Measurements from ENCODE around the gene PLCZ1. TPM values are rescaled to one million over a fixed set of nuclear protein-coding genes. Genes with fewer than 3 reads are reported as not detected.
"Not testable (repeated sequence)": the region's sequence is repeated elsewhere in the genome, so short reads cannot be mapped to it uniquely, and the experiment has no call there.

PLCZ1 gene
- total RNA-seq, 1 donor from 2014 or later, result not detected

DNA sequence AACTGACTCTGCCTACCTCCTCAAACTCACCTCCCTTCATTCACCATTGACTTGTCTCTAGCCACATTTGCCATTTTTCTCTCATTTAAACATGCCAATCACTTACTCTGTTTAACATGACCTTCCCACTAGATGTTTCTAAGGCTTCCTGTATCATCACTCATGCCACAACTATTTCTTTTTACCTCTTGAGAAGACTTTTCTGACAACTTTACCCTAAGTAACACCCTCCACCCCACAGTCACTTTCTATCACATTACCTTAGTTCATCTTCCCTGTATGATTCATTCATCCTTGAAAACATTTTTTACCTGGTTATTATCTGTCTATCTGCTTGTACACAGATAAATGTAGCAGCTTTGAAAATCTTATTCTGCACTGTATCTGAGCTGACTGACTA lies 19.4 kb downstream of the PLCZ1 start:
- intact Hi-C loops (cut with DNase I), result no loop called here
- no peak for DNase-seq
- ATAC-seq (ENCODE audit: poor library complexity), result no peak

DNA sequence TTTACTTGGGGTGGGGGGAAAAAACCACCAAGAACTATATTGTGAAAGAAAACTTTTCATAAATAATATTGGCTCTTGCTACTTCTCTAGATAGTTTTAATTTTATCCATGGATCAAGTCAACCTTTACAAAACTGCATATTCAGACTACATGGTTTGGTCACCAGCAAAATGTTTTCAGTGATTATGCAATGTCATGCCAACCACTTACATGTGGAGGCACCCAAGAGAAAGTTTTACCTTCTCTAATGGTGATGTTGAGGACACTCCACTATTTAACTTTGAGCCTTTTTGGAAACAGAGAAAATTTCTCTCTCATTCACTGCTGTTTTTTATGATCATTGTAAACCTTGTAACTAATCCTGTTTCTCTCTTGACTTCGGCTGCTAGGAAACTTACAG lies 21.6 kb downstream of the PLCZ1 start:
- intact Hi-C loops (cut with DNase I), result no loop called here
- DNase-seq, result no peak
- no peak for ATAC-seq (ENCODE audit: poor library complexity)

DNA sequence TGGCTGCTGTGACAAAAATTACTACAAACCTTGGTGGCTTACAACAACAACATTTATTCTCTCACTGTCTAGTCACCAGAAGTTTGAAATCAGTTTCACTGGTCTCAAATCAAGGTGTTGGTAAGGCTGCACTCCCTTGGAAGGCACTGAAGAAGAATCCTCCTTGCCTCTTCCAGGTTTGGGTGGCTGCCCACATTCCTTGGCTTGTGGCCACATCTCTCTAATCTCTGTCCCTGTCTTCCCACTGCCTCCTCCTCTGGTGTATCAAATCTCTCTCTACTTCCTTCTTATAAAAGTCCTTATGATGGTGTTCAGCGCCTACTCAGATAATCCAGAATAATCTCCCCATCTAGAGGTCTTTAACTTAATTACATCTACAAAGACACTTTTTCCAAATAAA lies 31.0 kb downstream of the PLCZ1 start:
- no peak for DNase-seq
- no peak for ATAC-seq (ENCODE audit: poor library complexity)
- intact Hi-C loops (cut with DNase I), result no loop called here

DNA sequence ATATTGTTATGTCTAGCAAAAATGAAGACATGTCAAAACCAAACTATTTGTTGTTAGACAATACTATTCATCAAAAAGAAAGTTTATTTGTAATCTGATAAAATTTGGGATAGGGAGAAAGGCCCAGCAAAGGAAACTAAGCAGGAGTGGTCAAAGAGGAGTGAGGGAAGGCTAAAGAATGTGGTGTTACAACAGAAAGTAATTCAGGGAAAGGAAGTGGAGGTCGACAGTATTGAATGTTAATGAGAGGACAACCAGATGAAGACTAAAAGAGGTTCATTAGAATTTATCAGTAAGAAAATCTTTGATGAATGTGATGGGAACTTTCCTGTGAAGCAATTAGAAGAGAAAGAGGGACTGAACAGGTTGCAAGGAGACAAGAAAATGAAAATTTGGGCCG lies 33.9 kb downstream of the PLCZ1 start:
- DNase-seq, result no peak
- ATAC-seq (ENCODE audit: poor library complexity), result no peak
- intact Hi-C loops (cut with DNase I), result no loop called here

DNA sequence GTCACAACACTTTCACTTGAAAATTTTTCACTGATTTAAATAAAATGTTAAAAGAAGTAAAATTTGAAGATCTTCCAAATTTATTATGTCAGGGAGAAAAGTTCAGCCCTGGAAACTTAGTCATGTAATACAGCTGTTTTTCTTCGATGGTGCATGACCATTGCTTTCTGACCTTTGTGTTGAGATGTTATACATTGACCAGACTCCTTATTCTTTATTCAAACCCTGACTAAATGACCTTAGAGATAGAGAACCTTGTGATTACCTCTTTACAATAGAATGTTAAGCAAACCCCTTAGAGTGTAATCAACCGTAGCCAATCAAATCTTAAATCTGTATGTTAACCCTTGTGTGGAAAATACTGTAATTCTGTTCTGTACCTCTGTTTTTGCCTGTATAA lies 34.5 kb downstream of the PLCZ1 start:
- intact Hi-C loops (cut with DNase I), result no loop called here
- no peak for ATAC-seq (ENCODE audit: poor library complexity)
- DNase-seq, result no peak

DNA sequence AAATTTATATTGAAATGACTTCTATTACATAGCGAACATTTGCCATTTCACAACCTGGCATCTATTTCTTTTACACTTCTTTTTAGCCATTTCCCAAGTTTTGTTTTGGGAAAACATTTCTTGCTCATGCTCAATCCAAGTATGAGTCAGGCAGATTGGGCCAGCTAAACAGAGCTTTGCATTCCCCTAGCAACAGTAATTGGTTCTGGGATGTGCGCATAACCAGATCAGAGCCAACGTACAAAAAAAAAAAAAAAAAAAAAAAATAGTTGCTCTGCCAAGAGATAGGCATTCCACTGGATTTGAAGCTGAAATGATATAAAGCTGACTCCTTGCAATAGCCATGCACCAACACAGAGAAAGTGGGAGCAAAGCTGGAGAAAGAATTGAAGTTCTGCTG lies 37.5 kb downstream of the PLCZ1 start:
- no peak for DNase-seq
- intact Hi-C loops (cut with DNase I), result no loop called here
- peak; percentile 91 for ATAC-seq (ENCODE audit: poor library complexity)

DNA sequence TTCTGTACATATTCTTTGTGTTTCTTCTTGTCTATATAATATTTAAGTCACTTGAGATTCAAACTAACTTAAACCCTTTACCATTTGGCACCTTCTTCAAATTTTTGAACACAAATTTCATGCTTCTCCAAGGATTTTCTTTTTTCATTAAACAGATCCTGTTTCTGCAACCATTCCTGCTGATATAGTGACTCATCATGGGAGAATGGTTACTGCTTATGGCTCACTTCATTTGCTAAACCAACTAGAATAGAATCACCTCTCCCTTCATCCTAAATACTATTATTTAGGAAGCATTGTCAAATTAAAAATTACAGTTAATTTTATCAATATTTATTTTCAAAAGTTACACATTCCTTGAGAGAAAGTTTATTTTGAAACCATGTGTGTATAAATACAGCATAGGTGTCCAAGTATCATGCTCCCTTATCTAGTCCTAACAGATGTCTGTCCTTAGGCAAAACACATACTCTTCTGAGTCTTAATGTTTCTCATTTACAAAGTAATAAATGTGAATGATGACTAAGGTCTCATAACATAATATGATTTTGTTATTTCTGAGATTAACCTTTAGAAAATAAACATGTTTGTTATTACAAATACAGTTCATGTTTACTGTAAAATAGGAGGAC lies 40.7 kb downstream of the PLCZ1 start:
- ATAC-seq (ENCODE audit: poor library complexity), result no peak
- intact Hi-C loops (cut with DNase I), result no loop called here
- DNase-seq, result no peak

DNA sequence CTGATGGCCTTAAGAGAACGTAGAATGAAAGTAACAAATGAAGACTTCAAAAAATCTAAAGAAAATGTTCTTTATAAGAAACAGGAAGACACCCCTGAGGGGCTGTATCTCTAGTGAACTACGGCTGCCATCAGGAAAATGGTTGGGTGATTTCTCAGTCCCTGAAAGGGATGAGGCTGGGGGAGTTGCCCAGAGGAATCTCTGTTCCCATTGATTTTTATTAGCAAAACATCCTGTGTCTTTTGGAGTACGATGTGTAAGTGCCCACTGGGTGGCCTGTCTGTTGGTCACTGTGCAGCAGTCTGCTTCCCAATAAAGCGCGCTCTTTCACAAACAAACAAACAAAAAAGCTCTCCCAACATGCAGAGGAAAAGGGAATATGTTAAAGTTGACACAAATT lies 43.8 kb downstream of the PLCZ1 start:
- DNase-seq; ATAC-seq (ENCODE audit: poor library complexity); intact Hi-C loops (cut with DNase I): not testable (repeated sequence)

DNA sequence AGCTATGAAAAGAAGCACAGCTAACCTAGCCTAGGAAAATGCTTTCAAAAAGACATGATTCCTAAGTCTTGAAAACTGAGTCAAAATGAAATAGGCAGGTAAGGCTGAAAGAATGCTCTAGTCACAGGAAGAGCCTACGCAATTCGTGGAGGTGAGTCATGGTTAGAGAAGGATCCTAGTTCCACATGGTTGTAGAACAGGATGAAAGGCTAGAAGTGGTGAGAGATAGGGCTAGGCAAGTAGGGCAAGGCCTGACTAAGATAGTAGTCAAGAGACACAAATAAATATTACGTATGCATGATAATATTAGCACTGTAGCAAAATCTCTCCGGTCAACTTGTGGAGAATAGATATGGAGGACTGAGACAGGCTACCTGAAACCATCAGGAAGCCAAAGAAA lies 47.2 kb downstream of the PLCZ1 start:
- ATAC-seq (ENCODE audit: poor library complexity) (peak; percentile 80), DNase-seq (no peak)
- intact Hi-C loops (cut with DNase I), result no loop called here

DNA sequence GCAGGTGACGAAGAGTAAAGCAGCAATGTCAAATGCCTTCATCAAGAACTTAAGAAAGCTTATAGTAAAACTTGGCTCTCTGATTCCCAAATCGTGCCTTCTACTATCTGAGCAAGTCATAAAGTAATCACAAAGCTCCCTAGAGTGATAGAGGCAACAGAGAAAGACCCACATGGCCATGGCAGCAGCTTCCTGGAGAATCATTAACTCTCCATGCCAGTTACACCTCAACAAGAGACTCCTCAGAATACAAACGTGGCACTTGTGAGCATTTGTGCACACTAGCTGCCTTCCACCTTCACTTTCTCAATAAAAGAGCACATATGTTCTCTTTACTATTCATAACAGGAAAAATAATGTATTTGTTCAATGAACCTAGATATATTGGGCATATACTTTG lies 48.0 kb downstream of the PLCZ1 start:
- no peak for DNase-seq
- no peak for ATAC-seq (ENCODE audit: poor library complexity)
- intact Hi-C loops (cut with DNase I), result no loop called here

DNA sequence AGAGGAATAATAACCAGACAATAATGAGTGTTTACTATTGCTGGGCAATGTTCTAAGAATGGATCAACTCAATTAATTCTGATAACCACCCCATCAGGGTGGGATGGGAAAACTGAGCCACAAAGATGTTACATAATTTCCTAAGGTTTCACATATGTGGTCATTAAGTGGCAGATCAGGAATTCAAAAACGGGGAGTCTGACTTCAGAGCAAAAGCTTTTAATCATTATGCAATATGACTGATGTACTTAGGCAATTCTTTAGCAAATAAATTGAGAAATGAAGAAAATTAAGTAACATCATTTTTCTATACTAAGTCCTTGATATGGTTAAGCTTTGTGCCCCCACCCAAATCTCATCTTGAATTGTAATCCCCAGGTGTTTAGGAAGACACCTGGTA lies 53.4 kb downstream of the PLCZ1 start:
- DNase-seq (no peak), ATAC-seq (ENCODE audit: poor library complexity) (no peak)
- intact Hi-C loops (cut with DNase I), result no loop called here

DNA sequence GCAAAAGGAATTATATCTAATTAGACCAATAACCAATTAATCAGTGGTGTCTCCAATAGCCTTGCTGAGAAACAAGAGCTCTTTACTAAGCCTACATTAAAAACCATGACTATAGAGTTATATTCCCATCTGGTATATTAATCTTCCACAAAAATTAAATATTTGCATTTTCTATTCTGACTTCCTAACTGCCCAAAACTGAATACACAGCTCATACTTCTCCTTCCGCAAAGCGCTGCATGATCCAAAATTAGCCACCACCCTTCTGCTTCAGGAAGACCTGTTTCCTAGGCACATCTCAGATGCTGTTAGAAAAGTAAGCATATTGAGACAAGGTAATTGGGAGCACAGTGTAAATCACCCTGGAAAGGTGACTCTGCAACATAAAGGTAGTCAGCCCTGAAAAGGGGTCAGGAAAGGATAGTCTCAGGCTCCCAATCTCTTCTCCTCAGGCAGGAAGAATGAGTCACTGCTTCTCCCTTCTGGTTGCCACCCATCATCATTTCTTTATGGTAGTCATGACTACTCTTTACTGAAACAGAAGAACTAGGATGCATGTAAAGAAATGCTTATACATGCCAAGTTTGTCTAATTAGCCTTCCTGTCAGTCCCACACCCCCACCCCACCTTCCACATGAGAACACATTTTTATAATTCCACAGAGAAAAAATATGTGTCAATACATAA lies 54.3 kb downstream of the PLCZ1 start:
- intact Hi-C loops (cut with DNase I), result no loop called here
- DNase-seq, result no peak
- no peak for ATAC-seq (ENCODE audit: poor library complexity)

DNA sequence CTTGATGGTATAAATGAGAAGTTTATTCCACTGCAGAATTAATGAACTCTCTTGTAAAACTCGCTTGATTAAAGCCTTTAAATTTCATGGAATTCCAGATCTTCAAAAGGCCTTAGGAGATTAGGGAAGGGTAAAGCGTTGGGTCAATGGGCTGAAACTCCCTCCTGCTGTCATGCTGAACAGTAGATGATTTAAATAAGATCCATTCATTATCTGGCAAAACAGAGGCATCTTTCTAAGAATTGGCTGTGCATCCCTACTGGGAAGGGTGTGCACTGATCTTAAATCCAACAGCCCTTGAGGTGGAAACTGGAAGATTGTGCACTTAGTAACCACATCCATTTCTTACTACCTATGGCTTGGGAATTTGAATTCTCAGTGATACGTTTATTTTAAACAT lies 56.0 kb downstream of the PLCZ1 start:
- intact Hi-C loops (cut with DNase I), result no loop called here
- DNase-seq, result no peak
- ATAC-seq (ENCODE audit: poor library complexity), result no peak

DNA sequence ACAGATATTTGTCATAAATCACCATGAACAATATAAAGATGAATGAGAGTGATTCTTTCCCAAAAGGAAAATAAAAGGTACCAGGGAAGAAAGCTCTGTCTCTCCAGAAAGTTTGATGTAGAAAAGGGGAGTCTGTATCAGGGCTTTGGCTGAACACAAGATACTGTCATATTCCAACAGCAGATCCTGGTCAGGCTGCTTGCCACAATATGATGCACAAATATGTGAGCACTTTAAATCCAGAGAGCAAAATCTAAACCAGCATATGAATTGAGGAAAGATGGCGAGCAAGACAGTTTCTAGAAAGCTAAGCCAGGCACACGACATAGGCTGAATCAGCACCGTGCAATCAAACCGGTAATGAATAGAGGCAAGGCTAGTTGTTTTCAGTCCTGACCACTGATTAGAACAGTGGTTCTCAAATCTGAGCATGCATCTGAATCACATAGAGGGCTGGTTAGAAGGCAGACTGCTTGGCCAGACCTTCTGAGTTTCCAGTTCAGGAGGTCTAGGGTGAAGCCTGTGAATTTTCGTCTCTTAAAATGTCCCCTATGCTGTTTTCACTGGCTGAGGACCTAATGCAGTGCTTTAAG lies 60.7 kb downstream of the PLCZ1 start:
- DNase-seq (no peak), ATAC-seq (ENCODE audit: poor library complexity) (no peak)
- intact Hi-C loops (cut with DNase I), result no loop called here

DNA sequence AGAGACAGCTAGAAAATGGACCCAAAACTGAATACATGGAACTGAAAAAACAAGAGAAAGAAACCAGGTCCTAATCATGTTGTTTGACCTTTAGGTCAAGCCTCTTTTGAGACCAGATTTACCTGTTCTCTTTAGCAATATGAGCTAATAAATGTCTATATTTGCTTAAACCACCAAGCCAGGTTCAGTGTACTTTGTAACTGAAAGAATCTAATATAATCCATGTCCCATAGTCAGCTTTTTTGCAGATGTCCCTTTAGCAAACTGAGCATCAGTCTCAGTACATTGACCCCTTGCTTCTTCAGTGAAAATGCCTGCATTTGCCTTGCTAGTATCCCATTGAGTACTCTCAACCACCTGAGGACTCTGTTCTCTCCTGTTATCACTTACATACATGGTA lies 61.7 kb downstream of the PLCZ1 start:
- intact Hi-C loops (cut with DNase I), result no loop called here
- no peak for DNase-seq

DNA sequence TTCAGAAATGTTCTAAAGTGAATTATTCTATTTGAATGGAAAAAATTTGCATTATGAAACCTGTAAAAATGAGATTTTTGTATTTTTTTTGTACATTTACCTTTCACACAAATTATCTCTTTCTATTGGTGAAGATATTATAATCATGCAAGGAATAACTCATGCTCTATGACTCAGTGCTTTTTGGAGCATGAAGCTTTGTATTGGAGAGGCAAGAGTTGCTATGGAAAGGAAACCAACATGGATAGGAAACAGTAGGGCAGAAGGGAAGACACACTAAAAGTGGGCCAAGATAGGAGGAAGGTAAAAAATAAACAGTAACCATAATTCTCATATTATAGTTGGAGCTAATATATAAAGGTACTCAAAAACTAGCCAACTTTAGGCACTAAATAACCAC lies 79.0 kb downstream of the PLCZ1 start:
- intact Hi-C loops (cut with DNase I), result no loop called here
- ATAC-seq (ENCODE audit: poor library complexity) (no peak), DNase-seq (no peak)

More for the DNA sequence above, 61.7 kb downstream of the PLCZ1 start:
- ATAC-seq (ENCODE audit: poor library complexity), result no peak

DNA sequence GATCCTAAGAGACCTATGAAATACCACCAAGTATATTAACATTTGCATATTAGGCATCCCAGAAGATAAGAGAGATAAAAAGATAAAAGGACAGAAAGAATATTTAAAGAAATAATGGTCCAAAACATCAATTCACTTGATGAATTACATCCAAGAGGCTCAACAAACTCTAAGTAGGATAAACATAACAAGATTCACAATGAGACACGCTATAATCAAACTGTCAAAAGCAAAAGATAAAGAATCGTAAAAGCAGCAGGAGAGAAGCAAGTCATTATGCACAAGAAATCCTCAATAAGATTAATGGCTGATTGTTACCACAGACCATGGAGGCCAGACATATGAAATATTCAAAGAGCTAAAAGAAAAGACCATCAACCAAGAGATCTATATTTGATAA lies 79.6 kb downstream of the PLCZ1 start:
- DNase-seq (no peak), ATAC-seq (ENCODE audit: poor library complexity) (no peak)
- intact Hi-C loops (cut with DNase I), result no loop called here

DNA sequence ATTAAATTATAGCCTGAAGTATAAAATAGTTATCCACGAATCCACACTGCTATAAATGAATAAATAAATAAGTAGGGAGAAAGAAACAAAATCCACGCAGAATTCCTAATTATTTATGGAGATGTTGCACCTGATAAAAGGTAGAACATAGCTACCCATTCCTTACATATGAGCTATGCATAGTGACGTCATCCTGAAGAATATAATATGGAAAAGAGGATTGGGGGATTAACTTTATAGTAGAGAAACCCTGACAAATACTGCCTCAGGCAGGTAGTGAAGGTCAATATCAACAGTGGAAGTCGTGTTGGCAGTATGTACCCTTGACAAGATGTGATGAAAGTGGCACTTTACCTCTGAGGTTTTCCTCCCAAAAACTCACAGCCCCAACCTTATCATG lies 82.5 kb downstream of the PLCZ1 start:
- no peak for ATAC-seq (ENCODE audit: poor library complexity)
- intact Hi-C loops (cut with DNase I), result no loop called here
- no peak for DNase-seq

DNA sequence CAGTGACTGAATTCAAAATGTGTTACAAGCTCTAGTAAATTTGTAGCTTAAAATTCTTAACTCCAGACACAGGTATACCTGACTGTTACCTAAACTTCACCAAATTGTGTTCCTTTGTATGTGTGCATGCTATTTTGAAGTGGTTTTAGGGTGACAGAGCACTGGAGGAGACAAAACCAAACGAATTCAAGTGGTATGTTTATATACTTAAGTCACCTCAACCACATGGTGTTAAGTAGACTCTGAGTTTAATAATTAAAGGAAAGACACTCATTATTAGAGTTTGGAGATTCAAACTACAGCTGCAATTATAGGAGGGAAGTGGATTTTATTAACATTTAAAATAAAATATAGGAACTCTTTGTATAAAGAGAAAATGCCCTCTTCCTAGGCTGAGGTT lies 84.3 kb downstream of the PLCZ1 start:
- intact Hi-C loops (cut with DNase I), result no loop called here
- DNase-seq (no peak), ATAC-seq (ENCODE audit: poor library complexity) (no peak)

DNA sequence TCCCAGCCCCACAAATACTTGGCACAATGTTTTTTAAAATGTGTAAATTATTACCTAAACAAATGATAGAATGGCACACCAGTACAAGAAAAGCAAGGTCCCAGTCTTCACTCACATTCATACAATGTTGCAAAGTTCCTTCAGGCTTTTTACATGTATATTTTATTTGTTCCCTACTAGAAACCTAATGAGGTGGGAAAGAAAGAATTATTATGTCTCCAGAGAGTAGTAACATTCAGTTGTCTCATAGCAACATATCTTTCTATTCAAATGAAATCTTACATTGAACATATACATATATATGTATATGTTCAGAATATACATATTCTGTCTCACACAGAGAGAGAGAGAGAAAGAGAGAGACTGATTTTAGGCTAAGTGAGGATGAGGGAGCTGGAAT lies 85.2 kb downstream of the PLCZ1 start:
- DNase-seq (no peak), ATAC-seq (ENCODE audit: poor library complexity) (no peak)
- intact Hi-C loops (cut with DNase I), result no loop called here

DNA sequence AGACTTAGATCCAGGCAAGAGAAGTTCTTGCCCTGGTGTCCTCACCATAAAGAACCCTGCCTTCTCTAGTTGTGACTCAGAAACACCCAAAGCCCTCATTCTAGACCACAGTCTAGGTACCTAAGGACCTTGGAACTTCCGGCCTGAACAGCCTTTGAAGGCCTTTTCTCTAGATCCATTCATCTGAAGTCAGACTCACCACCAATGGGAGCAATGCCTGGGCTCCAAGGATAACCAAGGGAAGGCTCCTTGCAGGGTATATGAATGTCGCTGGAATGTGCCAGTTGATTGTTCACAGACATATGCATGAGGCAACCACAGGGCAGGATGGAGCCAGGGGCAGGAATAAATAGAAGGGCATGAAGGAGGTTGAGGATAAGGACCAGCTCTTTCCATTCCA lies 86.3 kb downstream of the PLCZ1 start:
- intact Hi-C loops (cut with DNase I), result no loop called here

More for the DNA sequence above, 86.3 kb downstream of the PLCZ1 start:
- DNase-seq, result no peak
- ATAC-seq (ENCODE audit: poor library complexity), result no peak

All from Right ventricle myocardium superior (tissue), 1 donor.